Right ventricle myocardium superior (tissue), 1 donor: ENCODE measurements around the gene FAM170B. TPM values are rescaled to one million over a fixed set of nuclear protein-coding genes. Genes with fewer than 3 reads are reported as not detected.

Experiments used
- ATAC-seq: fragments of 200-7000 bp; cut with Tn5 transposase; one replicate; pipeline ENCODE4 v1.9.1; 2020; ENCODE audit warnings: mild to moderate bottlenecking; ENCODE audit not compliant: poor library complexity
- DNase-seq: peaks from one replicate; pipeline ENCODE4 v3.0.0-alpha.2; 2020
- intact Hi-C: fragments of 100-400 bp; cut with DNase I; formaldehyde crosslinking; loops from one replicate; pipeline ENCODE4 v1.11.2; 2022
- total RNA-seq: library from RNA; stranded (reverse); fragmentation: NEBNext Ultra II Directional; extraction: Animal tissue kit (Norgen Biotek cat#: 25700); gene quantifications from one replicate; pipeline ENCODE4 v1.2.1, GENCODE V29; 2021
- donor health status: DM: no; HTN: yes; CAD: no; lungs with severe emphysema.

The FAM170B gene
- total RNA-seq, 1 donor from 2014 or later, result not detected

GRCh38 chr10:49171326-49172060, 37.7 kb upstream of the FAM170B start:
- no peak for DNase-seq
- intact Hi-C loops, result no loop called here
- no peak for ATAC-seq

- DNase-seq (no peak), ATAC-seq (no peak)
- intact Hi-C loops, result no loop called here
These were observed 37.0 kb upstream of the FAM170B start for GRCh38 chr10:49170632-49171325.

- DNase-seq (no peak), ATAC-seq (no peak)
- intact Hi-C loops, result loop anchor here (10.0 kb wide), 1 partner anchor 505 kb away; no protein-coding TSS in a partner anchor
These were observed 36.0 kb upstream of the FAM170B start for GRCh38 chr10:49169776-49170175.

GRCh38 chr10:49168831-49169500, 35.1 kb upstream of the FAM170B start:
- intact Hi-C loops, result loop anchor here (10.0 kb wide), 1 partner anchor 504 kb away; no protein-coding TSS in a partner anchor
- no peak for ATAC-seq
- DNase-seq, result no peak

GRCh38 chr10:49168171-49168540, 34.3 kb upstream of the FAM170B start:
- no peak for ATAC-seq
- intact Hi-C loops, result loop anchor here (10.0 kb wide), 1 partner anchor 503 kb away; no protein-coding TSS in a partner anchor
- no peak for DNase-seq

- ATAC-seq, result no peak
- DNase-seq, result no peak
- intact Hi-C loops, result loop anchor here (10.0 kb wide), 1 partner anchor 503 kb away; no protein-coding TSS in a partner anchor
These were observed 33.8 kb upstream of the FAM170B start for GRCh38 chr10:49167425-49168170.

- DNase-seq (no peak), ATAC-seq (no peak)
- intact Hi-C loops, result loop anchor here (10.0 kb wide), 1 partner anchor 502 kb away; no protein-coding TSS in a partner anchor
These were observed 32.9 kb upstream of the FAM170B start for GRCh38 chr10:49166484-49167400.

- intact Hi-C loops, result loop anchor here (10.0 kb wide), 1 partner anchor 501 kb away; no protein-coding TSS in a partner anchor
- no peak for ATAC-seq
- no peak for DNase-seq
These were observed 32.1 kb upstream of the FAM170B start for GRCh38 chr10:49165821-49166483.

GRCh38 chr10:49165259-49165658, 31.4 kb upstream of the FAM170B start:
- intact Hi-C loops, result loop anchor here (10.0 kb wide), 1 partner anchor 500 kb away; no protein-coding TSS in a partner anchor
- ATAC-seq (no peak), DNase-seq (no peak)

- DNase-seq, result peak; percentile 70
- intact Hi-C loops, result loop anchor here (5.0 to 10.0 kb wide), 2 partner anchors 187 to 500 kb away; no protein-coding TSS in a partner anchor
- ATAC-seq, result peak; percentile 79
These were observed 30.9 kb upstream of the FAM170B start for GRCh38 chr10:49164559-49165188.

GRCh38 chr10:49163741-49164140, 29.9 kb upstream of the FAM170B start:
- intact Hi-C loops, result loop anchor here (5.0 to 10.0 kb wide), 2 partner anchors 186 to 499 kb away; no protein-coding TSS in a partner anchor

GRCh38 chr10:49162761-49163310, 29.0 kb upstream of the FAM170B start:
- intact Hi-C loops, result loop anchor here (5.0 to 10.0 kb wide), 2 partner anchors 186 to 498 kb away; no protein-coding TSS in a partner anchor
- DNase-seq, result no peak
- ATAC-seq, result no peak

More at GRCh38 chr10:49163741-49164140, 29.9 kb upstream of the FAM170B start:
- no peak for DNase-seq
- ATAC-seq, result no peak

- ATAC-seq (no peak), DNase-seq (no peak)
- intact Hi-C loops, result loop anchor here (5.0 to 10.0 kb wide), 2 partner anchors 185 to 497 kb away; no protein-coding TSS in a partner anchor
These were observed 28.2 kb upstream of the FAM170B start for GRCh38 chr10:49162063-49162462.

- ATAC-seq, result peak; percentile 78
- intact Hi-C loops, result loop anchor here (5.0 to 10.0 kb wide), 2 partner anchors 184 to 497 kb away; no protein-coding TSS in a partner anchor
- DNase-seq, result no peak
These were observed 27.7 kb upstream of the FAM170B start for GRCh38 chr10:49161411-49161997.

GRCh38 chr10:49160814-49161213, 27.0 kb upstream of the FAM170B start:
- intact Hi-C loops, result loop anchor here (5.0 to 10.0 kb wide), 2 partner anchors 184 to 496 kb away; no protein-coding TSS in a partner anchor
- ATAC-seq (no peak), DNase-seq (no peak)
